Measurements from ENCODE around the gene NECAP2.

Gene NECAP2, protein sequence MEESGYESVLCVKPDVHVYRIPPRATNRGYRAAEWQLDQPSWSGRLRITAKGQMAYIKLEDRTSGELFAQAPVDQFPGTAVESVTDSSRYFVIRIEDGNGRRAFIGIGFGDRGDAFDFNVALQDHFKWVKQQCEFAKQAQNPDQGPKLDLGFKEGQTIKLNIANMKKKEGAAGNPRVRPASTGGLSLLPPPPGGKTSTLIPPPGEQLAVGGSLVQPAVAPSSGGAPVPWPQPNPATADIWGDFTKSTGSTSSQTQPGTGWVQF

DNA sequence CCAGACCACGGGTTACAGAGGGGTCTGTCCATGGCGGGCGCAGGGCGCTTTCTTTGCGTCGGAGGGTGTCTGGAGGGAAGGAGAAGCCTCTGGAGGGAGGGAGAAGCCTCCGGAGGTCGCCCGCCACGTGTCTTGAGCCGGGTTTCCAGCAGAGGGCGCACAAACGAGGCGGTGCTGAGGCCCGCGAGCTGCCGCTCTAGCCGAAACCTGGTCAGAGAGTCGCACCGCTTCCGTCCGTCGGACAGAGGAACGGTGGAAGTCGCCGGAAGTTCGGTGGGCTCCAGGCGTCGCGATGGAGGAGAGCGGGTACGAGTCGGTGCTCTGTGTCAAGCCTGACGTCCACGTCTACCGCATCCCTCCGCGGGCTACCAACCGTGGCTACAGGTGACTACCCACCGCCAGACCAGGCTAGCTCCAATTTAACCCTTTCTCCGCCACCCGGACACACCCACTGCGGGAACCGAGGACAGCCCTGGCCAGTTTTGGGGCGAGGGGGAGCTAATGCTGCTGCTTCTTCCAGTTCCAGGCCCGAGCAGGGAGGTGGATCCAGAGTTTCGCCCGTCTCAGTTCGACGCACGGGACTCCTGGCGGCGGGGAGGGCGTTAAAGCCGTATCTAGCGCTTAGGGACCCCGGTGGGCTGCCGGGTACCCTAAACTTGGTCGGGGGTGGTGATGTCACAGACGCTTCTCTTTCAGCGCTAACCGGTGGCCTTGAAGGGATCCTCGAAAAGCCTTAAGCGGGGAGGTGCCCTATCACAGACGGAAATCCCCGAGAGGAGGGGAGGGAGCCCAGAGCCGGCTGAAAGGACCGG is at the start of gene NECAP2:
TSS of gene NECAP2 (plus strand) at position 255 of the 812 bp plus-strand sequence. CDS start at position 293, 38 bp downstream.
- DNase-seq (ENCODE audit: low read depth), result peak; percentile 95

DNA sequence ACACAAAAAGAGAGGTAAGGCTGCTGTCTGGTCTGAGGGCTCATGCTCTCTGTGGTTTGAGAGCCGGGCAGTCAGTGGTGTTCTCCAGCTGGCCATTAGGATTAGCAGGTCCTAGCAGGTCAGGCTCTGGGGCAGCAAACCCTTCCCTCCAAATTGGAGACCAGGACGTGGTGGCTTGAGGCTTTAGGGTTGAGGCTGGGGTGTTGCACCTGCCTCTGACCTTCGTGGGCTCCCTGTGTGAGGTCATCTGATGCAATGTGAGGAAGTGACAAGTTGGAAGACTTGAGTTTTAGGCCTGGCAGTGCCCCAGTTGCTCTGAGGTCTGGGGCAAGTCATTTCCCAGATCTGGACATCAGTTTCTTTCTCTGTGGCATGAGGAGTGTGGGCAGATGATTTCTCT is 49.1 kb upstream of the NECAP2 start:
- DNase-seq (ENCODE audit: low read depth), result no peak

DNA sequence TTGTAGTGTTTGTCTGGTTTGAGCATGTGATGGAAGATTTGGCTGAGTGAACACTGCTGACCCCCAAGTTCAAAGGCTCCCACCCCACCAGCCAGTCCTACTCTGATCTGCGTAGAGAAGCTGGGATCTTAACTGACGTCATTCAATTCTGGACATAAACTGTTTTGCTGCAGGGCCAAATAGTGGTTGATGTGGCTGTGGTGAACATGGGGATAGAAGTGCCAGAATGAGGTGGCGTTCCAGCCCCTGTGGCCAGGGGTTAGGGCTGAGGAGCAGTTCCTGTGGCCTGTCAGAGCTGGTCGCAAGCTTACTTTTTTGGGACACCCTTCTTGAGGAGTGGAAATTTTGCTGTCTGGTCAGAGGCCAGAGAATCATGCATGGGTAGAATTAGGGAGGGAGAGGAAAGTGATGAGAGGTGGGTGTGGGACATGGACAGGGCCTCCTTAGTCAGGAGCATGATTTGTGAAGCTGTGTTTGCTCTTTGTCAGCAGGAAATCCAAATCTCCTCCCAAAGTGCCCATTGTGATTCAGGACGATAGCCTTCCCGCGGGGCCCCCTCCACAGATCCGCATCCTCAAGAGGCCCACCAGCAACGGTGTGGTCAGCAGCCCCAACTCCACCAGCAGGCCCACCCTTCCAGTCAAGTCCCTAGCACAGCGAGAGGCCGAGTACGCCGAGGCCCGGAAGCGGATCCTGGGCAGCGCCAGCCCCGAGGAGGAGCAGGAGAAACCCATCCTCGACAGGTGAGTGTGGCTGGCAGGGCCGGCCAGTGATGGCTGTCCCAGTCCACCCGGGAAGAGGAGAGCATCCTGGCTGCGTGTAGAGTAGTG is 47.6 kb upstream of the NECAP2 start:
- no peak for DNase-seq (ENCODE audit: low read depth)

GRCh38 chr1:16393570-16394521 is 46.7 kb upstream of the NECAP2 start:
- no peak for DNase-seq (ENCODE audit: low read depth)

- DNase-seq (ENCODE audit: low read depth), result no peak
Measured at GRCh38 chr1:16394977-16395376, 45.5 kb upstream of the NECAP2 start.

DNA sequence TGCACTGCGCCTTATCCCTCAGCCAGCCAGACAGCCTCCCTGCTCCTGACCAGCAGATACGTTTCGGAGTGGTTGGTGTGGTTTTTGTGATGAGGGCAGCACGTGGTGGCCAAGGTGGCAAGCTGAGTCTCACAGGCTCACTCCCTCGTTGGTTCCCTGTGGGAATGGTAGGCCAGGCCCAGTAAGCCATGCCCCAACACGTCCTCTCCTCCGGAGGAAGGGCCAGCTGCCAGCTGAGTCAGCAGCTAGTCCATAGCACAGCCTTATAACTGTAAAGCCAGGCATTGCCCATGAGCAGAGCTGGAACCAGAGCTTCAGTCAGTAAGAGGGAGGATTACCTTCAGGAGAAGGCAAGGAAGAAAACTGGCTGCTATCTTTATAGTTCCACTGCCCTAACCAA is 43.9 kb upstream of the NECAP2 start:
- no peak for DNase-seq (ENCODE audit: low read depth)

GRCh38 chr1:16397120-16397519 is 43.4 kb upstream of the NECAP2 start:
- DNase-seq (ENCODE audit: low read depth), result no peak

DNA sequence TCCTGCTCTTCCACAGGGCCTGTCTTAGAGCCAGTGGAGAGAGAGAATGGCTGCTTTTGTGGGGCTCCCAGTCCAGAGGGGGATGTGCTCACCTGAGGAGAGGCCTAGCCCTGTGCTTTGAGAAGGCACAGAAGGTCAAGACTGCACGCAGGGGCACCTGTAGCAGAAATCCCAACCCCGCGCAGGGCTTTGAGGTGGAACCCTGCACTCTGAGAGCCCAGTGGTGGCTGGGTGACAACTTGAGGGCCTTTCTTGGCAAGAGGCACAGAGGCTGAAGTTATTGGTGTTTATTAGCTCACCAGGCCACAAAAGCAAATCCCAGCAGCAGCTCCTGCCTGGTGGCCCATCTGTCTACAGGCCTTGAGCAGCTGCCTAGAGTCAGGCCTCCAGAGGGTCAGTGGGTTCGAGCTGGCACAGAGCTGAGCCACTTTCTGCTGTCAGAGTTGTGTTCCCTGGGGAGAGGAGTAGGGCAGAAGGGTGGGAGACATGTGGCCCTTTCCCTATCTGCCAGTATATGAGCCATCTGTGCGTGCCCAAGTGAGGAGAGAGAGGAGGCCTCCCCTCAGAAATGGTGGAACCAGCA is 42.1 kb upstream of the NECAP2 start:
- DNase-seq (ENCODE audit: low read depth), result no peak

DNA sequence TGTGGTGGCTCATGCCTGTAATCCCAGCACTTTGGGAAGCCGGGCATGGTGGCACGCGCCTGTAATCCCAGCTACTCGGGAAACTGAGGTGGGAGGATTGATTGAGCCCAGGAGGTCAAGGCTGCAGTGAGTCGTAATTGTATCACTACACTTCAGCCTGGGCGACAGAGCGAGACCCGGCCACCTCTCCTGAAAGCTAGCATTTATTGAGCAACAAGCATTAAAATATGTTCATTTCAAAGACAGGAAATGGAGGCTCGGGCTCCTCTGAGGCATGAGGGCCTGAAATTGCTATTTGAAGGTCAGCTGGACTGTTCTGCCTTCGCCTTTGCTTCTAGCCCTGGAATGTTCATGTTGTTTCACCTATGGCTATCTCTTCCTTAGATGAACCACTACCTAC is 37.8 kb upstream of the NECAP2 start:
- no peak for DNase-seq (ENCODE audit: low read depth)

DNA sequence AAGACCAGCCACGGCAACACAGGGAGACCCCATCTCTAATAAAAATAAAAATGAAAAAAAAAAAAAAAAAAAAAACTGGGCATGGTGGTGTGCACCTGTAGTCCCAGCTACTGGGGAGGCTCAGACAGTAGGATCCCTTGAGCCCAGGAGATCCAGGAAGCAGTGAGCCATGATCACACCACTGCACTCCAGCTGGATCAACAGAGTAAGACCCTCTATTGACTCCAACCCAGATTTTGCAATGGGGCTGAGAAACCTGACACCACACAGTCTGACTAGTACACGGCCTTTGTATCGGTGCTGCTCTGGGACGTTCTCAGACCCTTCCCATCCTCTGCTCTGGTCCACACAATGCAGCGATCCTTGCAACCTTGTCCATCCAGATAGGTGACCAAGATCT is 35.1 kb upstream of the NECAP2 start:
- DNase-seq (ENCODE audit: low read depth), result no peak

GRCh38 chr1:16406868-16407267 is 33.7 kb upstream of the NECAP2 start:
- no peak for DNase-seq (ENCODE audit: low read depth)

- DNase-seq (ENCODE audit: low read depth), result no peak
Measured at GRCh38 chr1:16409536-16410152, 30.9 kb upstream of the NECAP2 start.

DNA sequence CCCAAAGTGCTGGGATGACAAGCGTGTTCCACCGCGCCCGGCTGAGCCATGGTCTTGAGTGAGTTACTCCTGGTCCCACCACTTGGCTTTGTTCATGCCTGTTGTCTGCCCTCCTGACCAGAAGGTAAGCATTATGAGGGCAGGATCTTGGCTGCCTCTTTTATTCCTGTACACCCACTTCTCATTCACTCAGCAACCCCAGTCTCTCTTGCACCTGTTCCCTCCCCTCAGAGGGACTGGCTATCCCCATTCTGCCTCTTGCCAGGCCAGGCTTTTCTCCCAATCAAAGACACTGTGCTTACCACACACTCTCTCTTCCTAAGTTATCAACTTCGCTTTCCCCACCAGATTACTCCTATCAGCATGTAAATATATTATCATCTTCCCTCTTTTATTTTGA is 29.7 kb upstream of the NECAP2 start:
- DNase-seq (ENCODE audit: low read depth), result no peak

DNA sequence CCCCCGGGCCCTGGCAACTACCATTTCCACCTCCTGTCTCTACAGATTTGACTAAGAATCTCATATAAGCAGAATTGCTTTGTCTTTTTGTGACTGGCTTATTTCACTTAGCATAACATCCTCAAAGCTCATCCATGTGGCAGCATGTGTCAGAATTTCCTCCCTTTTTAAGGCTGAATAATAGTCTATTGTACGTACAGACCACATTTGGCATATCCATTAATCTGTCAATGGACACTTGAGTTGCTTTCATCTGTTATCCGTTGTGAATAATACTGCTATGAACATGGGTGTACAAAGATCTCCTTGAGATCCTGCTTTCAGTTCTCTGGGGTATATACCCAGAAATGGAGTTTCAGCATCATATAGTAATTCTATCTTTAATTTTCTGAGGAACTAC is 27.3 kb upstream of the NECAP2 start:
- DNase-seq (ENCODE audit: low read depth), result no peak

GRCh38 chr1:16418823-16419425 is 21.6 kb upstream of the NECAP2 start:
- no peak for DNase-seq (ENCODE audit: low read depth)

DNA sequence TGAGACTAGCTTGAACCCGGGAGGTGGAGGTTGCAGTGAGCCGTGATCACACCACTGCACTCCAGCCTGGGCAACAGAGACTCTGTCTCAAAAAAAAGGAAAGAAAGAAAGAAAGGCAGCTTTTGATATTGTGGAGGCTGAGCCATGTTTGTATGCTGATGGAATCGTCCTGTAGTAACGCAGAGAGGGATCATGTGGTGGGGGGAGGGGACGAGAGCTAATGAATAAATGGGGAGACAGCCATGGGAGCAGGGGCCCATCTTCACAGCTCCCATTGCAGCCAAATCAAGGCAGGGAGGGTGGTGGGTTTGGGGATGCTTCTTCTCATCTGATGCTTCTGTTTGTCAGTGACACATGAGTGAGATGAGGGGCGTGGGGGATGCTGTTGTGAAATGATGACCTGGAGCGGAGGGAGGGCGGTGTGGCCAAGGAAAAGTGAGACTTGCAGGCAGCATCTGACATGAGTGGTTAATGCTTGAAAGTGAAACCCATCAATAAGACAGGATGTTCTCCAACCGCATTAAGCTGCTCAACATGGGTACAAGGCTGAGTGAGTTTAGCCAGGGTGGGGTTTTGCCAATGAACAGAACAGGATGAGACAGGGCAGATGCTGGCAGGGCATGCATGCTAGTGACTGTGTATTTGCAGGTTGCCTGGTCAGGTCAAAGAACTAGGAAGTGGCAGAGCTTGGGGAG is 20.0 kb upstream of the NECAP2 start:
- DNase-seq (ENCODE audit: low read depth), result peak; percentile 25

DNA sequence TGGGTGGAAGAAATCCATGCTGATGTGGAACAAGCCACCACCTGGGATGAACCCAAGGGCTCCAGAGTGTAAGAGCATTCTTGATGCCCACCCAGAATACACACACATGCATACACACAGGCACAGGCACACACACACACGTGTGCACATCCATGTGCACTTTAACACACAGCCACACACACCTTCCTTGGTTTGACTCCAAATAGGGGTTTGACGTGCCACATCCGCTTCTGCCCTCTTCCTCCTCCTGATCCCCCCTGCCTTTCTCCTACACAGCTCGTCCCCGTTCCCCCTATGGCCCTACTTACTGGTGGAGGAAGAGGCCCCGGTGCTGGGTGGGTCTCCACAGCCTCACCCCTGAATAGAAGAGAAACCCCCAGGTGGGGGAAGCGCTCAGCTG is 19.3 kb upstream of the NECAP2 start:
- no peak for DNase-seq (ENCODE audit: low read depth)

DNA sequence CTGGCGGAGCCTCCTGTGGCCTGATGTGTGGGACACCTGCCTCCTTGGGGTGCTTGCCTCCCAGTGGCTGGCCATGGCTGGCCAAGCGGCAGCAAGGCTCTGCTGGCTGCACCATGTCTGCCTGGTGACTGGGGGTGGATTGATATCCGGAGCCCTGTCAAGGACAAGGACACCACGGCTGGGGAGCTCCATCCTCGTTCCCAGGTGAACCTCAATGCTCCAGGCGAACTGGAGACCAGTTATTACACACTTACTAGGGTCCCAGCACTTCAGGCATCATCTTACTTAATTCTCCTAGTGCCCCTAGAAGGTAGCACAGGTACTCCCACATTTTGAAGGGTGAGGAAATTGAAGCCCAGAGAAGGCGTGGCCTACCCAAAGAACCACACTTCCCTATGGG is 18.5 kb upstream of the NECAP2 start:
- no peak for DNase-seq (ENCODE audit: low read depth)

DNA sequence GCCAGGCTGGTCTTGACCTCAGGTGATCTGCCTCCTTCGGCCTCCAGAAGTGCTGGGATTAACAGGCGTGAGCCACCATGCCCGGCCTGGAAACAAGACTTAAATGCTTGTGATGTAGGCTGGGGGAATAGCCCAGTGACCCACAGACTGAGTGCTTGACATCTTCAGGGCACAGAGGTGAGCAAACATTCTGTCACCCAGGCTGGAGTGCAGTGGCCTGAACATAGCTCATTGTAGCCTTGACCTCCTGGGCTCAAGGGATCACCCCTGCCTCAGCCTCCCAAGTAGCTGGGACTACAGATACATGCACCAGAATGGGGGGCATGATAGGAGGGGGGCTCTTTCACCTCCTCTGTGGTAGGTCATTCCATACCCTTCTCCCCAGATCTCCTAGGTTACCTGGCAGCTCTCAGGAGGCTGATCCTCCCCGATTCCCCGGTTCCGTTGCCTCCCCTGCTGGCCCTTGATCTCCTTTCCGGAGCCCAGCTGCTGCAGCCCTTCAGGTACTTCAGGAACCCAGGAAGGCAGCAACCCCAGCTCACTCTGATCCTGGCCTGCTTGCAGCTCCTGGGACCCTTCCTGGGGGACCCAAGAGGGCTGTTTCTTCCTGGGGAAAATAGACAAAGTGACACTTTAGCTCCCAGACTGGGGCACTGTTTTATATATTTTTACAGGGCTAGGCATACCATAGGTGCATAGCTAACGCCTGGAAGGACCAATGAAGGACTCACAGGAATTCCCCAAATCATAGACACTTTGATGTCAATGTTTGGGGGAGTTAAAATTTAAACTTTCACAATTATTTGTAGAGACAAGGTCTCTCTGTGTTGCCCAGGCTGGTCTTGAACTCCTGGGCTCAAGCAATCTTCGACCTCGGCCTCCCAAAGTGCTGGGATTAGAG is 15.1 kb upstream of the NECAP2 start:
- no peak for DNase-seq (ENCODE audit: low read depth)
